ENCODE results near the gene ZC3H10. TPM values are rescaled to one million over a fixed set of nuclear protein-coding genes. Genes with fewer than 3 reads are reported as not detected.

Gene ZC3H10
- total RNA-seq, 1 experiment from 2014 or later = 11.3 TPM

- TF ChIP-seq KAT7 (CRISPR knock-in tag; IDR thresholded peaks at IDR 0.05; ENCODE audit: borderline replicate concordance) (peak; percentile 45; the same call in 1 of the 2 replicates), CTCF (IDR thresholded peaks at IDR 0.05) (no peak), GABPB1 (CRISPR knock-in tag; IDR thresholded peaks at IDR 0.05) (peak; percentile 77), CREB1 (CRISPR knock-in tag; IDR thresholded peaks at IDR 0.05) (peak; percentile 25; the same call in 1 of the 2 replicates), CREM (CRISPR knock-in tag; IDR thresholded peaks at IDR 0.05) (peak; percentile 94), NR1H2 (CRISPR knock-in tag; IDR thresholded peaks at IDR 0.05) (no peak), ZNF416 (CRISPR knock-in tag; IDR thresholded peaks at IDR 0.05) (peak; percentile 77; the same call in 1 of the 2 replicates), ZNF512 (CRISPR knock-in tag; IDR thresholded peaks at IDR 0.05; ENCODE audit: borderline replicate concordance) (no peak; the same call in 1 of the 2 replicates), PRRX2 (CRISPR knock-in tag; IDR thresholded peaks at IDR 0.05) (peak; percentile 91), ZNF263 (CRISPR knock-in tag; IDR thresholded peaks at IDR 0.05; ENCODE audit: low read depth) (no peak), SOX15 (CRISPR knock-in tag; IDR thresholded peaks at IDR 0.05) (no peak), NFE2L1 (CRISPR knock-in tag; IDR thresholded peaks at IDR 0.05) (no peak), ZNF219 (CRISPR knock-in tag; IDR thresholded peaks at IDR 0.05; ENCODE audit: borderline replicate concordance) (no peak), ATF6 (CRISPR knock-in tag; IDR thresholded peaks at IDR 0.05) (no peak), ZNF671 (CRISPR knock-in tag; IDR thresholded peaks at IDR 0.05) (peak; percentile 88; the same call in 1 of the 2 replicates), NFATC4 (CRISPR knock-in tag; IDR thresholded peaks at IDR 0.05) (peak; percentile 89), NFYB (CRISPR knock-in tag; conservative IDR thresholded peaks at IDR 0.05; ENCODE audit: low read depth) (no peak), FOXP1 (CRISPR knock-in tag; IDR thresholded peaks at IDR 0.05; ENCODE audit: borderline replicate concordance) (0 out of 2 replicates have a peak, but pooled peaks have one; percentile 31), JAZF1 (CRISPR knock-in tag; IDR thresholded peaks at IDR 0.05) (no peak), FOXP4 (CRISPR knock-in tag; IDR thresholded peaks at IDR 0.05) (no peak), ZBTB43 (CRISPR knock-in tag; IDR thresholded peaks at IDR 0.05) (no peak), TEAD4 (CRISPR knock-in tag; IDR thresholded peaks at IDR 0.05) (no peak)
- TF ChIP-seq, protein P1, sequence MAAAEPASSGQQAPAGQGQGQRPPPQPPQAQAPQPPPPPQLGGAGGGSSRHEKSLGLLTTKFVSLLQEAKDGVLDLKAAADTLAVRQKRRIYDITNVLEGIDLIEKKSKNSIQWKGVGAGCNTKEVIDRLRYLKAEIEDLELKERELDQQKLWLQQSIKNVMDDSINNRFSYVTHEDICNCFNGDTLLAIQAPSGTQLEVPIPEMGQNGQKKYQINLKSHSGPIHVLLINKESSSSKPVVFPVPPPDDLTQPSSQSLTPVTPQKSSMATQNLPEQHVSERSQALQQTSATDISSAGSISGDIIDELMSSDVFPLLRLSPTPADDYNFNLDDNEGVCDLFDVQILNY (CRISPR knock-in tag; IDR thresholded peaks at IDR 0.05) = 0 out of 2 replicates have a peak, but pooled peaks have one; percentile 10
- TF ChIP-seq, protein P2, sequence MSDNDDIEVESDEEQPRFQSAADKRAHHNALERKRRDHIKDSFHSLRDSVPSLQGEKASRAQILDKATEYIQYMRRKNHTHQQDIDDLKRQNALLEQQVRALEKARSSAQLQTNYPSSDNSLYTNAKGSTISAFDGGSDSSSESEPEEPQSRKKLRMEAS (CRISPR knock-in tag; IDR thresholded peaks at IDR 0.05) = peak; percentile 87
- TF ChIP-seq, protein P3, sequence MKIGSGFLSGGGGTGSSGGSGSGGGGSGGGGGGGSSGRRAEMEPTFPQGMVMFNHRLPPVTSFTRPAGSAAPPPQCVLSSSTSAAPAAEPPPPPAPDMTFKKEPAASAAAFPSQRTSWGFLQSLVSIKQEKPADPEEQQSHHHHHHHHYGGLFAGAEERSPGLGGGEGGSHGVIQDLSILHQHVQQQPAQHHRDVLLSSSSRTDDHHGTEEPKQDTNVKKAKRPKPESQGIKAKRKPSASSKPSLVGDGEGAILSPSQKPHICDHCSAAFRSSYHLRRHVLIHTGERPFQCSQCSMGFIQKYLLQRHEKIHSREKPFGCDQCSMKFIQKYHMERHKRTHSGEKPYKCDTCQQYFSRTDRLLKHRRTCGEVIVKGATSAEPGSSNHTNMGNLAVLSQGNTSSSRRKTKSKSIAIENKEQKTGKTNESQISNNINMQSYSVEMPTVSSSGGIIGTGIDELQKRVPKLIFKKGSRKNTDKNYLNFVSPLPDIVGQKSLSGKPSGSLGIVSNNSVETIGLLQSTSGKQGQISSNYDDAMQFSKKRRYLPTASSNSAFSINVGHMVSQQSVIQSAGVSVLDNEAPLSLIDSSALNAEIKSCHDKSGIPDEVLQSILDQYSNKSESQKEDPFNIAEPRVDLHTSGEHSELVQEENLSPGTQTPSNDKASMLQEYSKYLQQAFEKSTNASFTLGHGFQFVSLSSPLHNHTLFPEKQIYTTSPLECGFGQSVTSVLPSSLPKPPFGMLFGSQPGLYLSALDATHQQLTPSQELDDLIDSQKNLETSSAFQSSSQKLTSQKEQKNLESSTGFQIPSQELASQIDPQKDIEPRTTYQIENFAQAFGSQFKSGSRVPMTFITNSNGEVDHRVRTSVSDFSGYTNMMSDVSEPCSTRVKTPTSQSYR (CRISPR knock-in tag; IDR thresholded peaks at IDR 0.05) = no peak
Observed at GRCh38 chr12:56116267-56117081, 1.6 kb upstream of the ZC3H10 start, which contains the start of gene RPL41 (continued).

Measured in WTC11 (cell line).